OCI-LY3 (cell line): ENCODE results near the gene AKAP11.

Source experiments
- CTCF ChIP-seq: fragments of 200-600, 300-600 bp; sonication (generic); IDR thresholded peaks from 2 replicates; pipeline ENCODE4 v1.5.1; 2014; ENCODE audit warnings: antibody characterized with exemption, low read length, low read depth
- EZH2phosphoT487 ChIP-seq: fragments of 200-600 bp; shearing (Covaris generic); IDR thresholded peaks from 2 replicates; pipeline ENCODE4 v1.6.1; 2018; ENCODE audit warnings: antibody characterized with exemption, mixed run types, low read depth

GRCh38 chr13:42279080-42279479 is 7.1 kb downstream of the AKAP11 start:
- TF ChIP-seq CTCF: no peak
- no peak for TF ChIP-seq EZH2phosphoT487
